Measurements from ENCODE around the gene PKD1L1.

The PKD1L1 gene

GRCh38 chr7:47905076-47905920 is 43.0 kb downstream of the PKD1L1 start:
- Mint-ChIP-seq H3K27ac (no peak overlapping the region), H3K4me1 (no peaks in the 10 kb centered on the region), H3K9me3 (no peaks in the 10 kb centered on the region), H3K27me3 (no peaks in the 10 kb centered on the region), H3K36me3 (no peaks in the 10 kb centered on the region), H3K4me3 (no peak overlapping the region)

GRCh38 chr7:47902013-47902412 is 46.3 kb downstream of the PKD1L1 start:
- H3K9me3 Mint-ChIP-seq, result no peaks in the 10 kb centered on the region
- H3K36me3 Mint-ChIP-seq, result no peaks in the 10 kb centered on the region
- no peaks in the 10 kb centered on the region for H3K4me1 Mint-ChIP-seq
- H3K4me3 Mint-ChIP-seq, result no peak overlapping the region
- H3K27me3 Mint-ChIP-seq, result no peaks in the 10 kb centered on the region
- no peak overlapping the region for H3K27ac Mint-ChIP-seq

GRCh38 chr7:47901542-47901941 is 46.7 kb downstream of the PKD1L1 start:
- Mint-ChIP-seq H3K27me3 (no peaks in the 10 kb centered on the region), H3K9me3 (no peaks in the 10 kb centered on the region), H3K4me1 (no peaks in the 10 kb centered on the region), H3K27ac (no peak overlapping the region), H3K4me3 (no peak overlapping the region), H3K36me3 (no peaks in the 10 kb centered on the region)

GRCh38 chr7:47897831-47898230 is 50.4 kb downstream of the PKD1L1 start:
- no peaks in the 10 kb centered on the region for H3K27me3 Mint-ChIP-seq
- H3K4me3 Mint-ChIP-seq, result no peak overlapping the region
- no peaks in the 10 kb centered on the region for H3K36me3 Mint-ChIP-seq
- no peaks in the 10 kb centered on the region for H3K4me1 Mint-ChIP-seq
- no peak overlapping the region for H3K27ac Mint-ChIP-seq
- no peaks in the 10 kb centered on the region for H3K9me3 Mint-ChIP-seq

GRCh38 chr7:47896809-47897423 is 51.4 kb downstream of the PKD1L1 start:
- H3K27ac Mint-ChIP-seq, result no peak overlapping the region
- H3K27me3 Mint-ChIP-seq, result no peaks in the 10 kb centered on the region
- H3K36me3 Mint-ChIP-seq, result no peaks in the 10 kb centered on the region
- no peak overlapping the region for H3K4me3 Mint-ChIP-seq
- H3K9me3 Mint-ChIP-seq, result no peaks in the 10 kb centered on the region
- H3K4me1 Mint-ChIP-seq, result no peaks in the 10 kb centered on the region

- Mint-ChIP-seq H3K27ac (no peak overlapping the region), H3K4me3 (no peak overlapping the region), H3K36me3 (peaks cover 3% of the 10 kb centered on the region), H3K4me1 (no peaks in the 10 kb centered on the region), H3K27me3 (no peaks in the 10 kb centered on the region), H3K9me3 (no peaks in the 10 kb centered on the region)
These were observed 53.2 kb downstream of the PKD1L1 start for GRCh38 chr7:47895026-47895425.

GRCh38 chr7:47893721-47894365 is 54.4 kb downstream of the PKD1L1 start:
- Mint-ChIP-seq H3K9me3 (no peaks in the 10 kb centered on the region), H3K27ac (no peak overlapping the region), H3K4me1 (no peaks in the 10 kb centered on the region), H3K4me3 (no peak overlapping the region), H3K36me3 (peaks cover 3% of the 10 kb centered on the region), H3K27me3 (no peaks in the 10 kb centered on the region)

GRCh38 chr7:47893238-47893637 is 55.0 kb downstream of the PKD1L1 start:
- peaks cover 3% of the 10 kb centered on the region for H3K36me3 Mint-ChIP-seq
- no peaks in the 10 kb centered on the region for H3K4me1 Mint-ChIP-seq
- no peak overlapping the region for H3K4me3 Mint-ChIP-seq
- no peaks in the 10 kb centered on the region for H3K9me3 Mint-ChIP-seq
- no peaks in the 10 kb centered on the region for H3K27me3 Mint-ChIP-seq
- no peak overlapping the region for H3K27ac Mint-ChIP-seq

GRCh38 chr7:47890606-47891005 is 57.7 kb downstream of the PKD1L1 start:
- H3K4me3 Mint-ChIP-seq, result no peak overlapping the region
- no peak overlapping the region for H3K27ac Mint-ChIP-seq
- no peaks in the 10 kb centered on the region for H3K9me3 Mint-ChIP-seq
- peaks cover 3% of the 10 kb centered on the region for H3K36me3 Mint-ChIP-seq
- no peaks in the 10 kb centered on the region for H3K4me1 Mint-ChIP-seq
- H3K27me3 Mint-ChIP-seq, result no peaks in the 10 kb centered on the region

- Mint-ChIP-seq H3K27me3 (no peaks in the 10 kb centered on the region), H3K4me1 (no peaks in the 10 kb centered on the region), H3K27ac (no peak overlapping the region), H3K36me3 (peaks cover 3% of the 10 kb centered on the region), H3K9me3 (no peaks in the 10 kb centered on the region), H3K4me3 (no peak overlapping the region)
These were observed 58.1 kb downstream of the PKD1L1 start for GRCh38 chr7:47890125-47890524.

GRCh38 chr7:47889723-47890122 is 58.5 kb downstream of the PKD1L1 start:
- no peaks in the 10 kb centered on the region for H3K27me3 Mint-ChIP-seq
- H3K36me3 Mint-ChIP-seq, result peaks cover 3% of the 10 kb centered on the region

GRCh38 chr7:47888371-47889265 is 59.6 kb downstream of the PKD1L1 start:
- Mint-ChIP-seq H3K27ac (no peak overlapping the region), H3K9me3 (no peaks in the 10 kb centered on the region), H3K4me3 (no peak overlapping the region), H3K27me3 (no peaks in the 10 kb centered on the region), H3K36me3 (peaks cover 3% of the 10 kb centered on the region), H3K4me1 (no peaks in the 10 kb centered on the region)

More at GRCh38 chr7:47889723-47890122, 58.5 kb downstream of the PKD1L1 start:
- no peaks in the 10 kb centered on the region for H3K4me1 Mint-ChIP-seq
- H3K9me3 Mint-ChIP-seq, result no peaks in the 10 kb centered on the region
- H3K4me3 Mint-ChIP-seq, result no peak overlapping the region
- H3K27ac Mint-ChIP-seq, result no peak overlapping the region

GRCh38 chr7:47887016-47887640 is 61.1 kb downstream of the PKD1L1 start:
- Mint-ChIP-seq H3K36me3 (peaks cover 3% of the 10 kb centered on the region), H3K4me1 (no peaks in the 10 kb centered on the region), H3K4me3 (no peak overlapping the region), H3K27ac (no peak overlapping the region), H3K9me3 (no peaks in the 10 kb centered on the region), H3K27me3 (no peaks in the 10 kb centered on the region)

- Mint-ChIP-seq H3K9me3 (no peaks in the 10 kb centered on the region), H3K4me1 (no peaks in the 10 kb centered on the region), H3K36me3 (peaks cover 3% of the 10 kb centered on the region), H3K4me3 (no peak overlapping the region), H3K27ac (no peak overlapping the region), H3K27me3 (no peaks in the 10 kb centered on the region)
These were observed 62.1 kb downstream of the PKD1L1 start for GRCh38 chr7:47885987-47886811.
